M059J (cell line): ENCODE data around the gene CCM2. TPM values are rescaled to one million over a fixed set of nuclear protein-coding genes. Genes with fewer than 3 reads are reported as not detected.
"Not testable (repeated sequence)": the region's sequence is repeated elsewhere in the genome, so short reads cannot be mapped to it uniquely, and the experiment has no call there.

ENCODE experiments used
- DNase-seq: peaks from one replicate; pipeline ENCODE4 v3.0.0-alpha.2; 2012; ENCODE audit warnings: low read depth
- total RNA-seq: library from RNA; depleted of rRNA; stranded (reverse); fragments of >200 nt; shearing (Covaris generic); gene quantifications from 2 replicates; pipeline ENCODE4 v1.2.3, GENCODE V29; 2014

The CCM2 gene
- total RNA-seq, 1 experiment from 2014 or later: 71.1 TPM

DNA sequence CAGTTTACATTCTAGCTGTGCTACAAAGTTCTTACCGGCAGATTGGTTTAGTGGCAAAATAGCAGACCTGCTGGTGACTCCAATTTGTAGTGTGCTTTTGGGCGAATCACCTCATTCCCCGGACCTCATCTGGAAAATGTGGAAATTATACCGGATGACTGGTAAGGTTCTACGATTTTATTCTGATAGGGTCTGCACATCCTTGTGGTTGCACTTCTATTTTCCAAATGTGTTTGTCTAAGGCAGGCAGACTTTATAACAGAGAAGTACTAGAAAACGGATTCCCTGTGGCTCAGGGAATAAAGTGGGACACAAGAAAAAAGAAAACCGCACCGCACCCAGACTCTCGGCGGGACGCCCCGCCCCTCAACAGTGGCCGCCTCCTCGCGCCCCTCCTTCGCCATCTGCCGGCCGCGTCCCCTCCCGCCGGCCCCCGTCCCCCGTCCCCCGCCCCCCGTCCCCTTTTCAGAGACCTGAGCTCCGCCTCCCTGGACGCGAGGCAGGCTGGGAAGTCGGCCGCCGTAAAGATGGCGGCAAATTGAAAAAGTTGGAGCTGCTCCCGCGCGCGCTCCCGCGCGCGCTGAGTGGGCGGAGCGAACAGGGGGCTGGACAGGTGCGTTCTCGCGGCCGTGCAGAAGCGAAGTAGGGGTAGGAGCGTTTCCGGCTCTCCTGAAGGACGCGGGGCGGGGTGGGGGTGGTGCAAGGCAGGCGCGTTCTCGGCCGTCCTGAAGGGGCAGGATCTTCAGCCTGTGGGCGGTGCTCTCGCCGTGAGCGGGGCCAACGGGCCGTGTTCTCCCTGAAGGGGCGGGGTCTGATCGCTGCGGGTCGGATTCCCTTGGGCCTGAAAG lies 532 bp upstream of the CCM2 start:
- peak; percentile 99 for DNase-seq

DNA sequence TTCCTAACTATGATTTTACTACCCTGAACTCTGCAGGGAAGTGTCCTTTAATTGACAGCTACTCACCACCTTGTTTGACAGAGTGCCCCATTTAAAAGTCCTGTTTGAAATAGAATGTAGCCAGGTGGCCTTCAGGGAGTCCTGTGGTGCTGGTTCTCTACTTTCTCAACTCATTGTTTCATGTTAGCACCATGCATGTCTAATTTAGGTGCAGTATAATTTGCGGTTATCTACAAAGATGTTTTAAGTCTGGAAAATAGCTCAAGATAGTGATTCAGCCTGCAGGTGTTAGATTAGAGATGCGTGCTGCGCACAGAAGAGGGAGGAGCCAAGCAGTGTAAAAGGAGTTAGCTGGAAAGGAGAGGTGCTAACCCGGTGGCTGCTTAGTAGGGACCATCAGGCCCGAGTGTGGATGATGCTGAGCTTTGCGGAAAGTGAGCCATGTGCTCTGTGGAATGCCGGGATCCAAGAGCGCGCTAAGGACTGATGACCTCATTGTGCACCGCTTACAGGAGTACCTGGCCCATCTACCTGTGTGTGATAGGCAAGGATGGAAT lies 1.2 kb downstream of the CCM2 start:
- DNase-seq: no peak

- no peak for DNase-seq
These were observed 1.8 kb downstream of the CCM2 start for GRCh38 chr7:45001826-45002225.

GRCh38 chr7:45003789-45004188 lies 3.8 kb downstream of the CCM2 start:
- no peak for DNase-seq

DNA sequence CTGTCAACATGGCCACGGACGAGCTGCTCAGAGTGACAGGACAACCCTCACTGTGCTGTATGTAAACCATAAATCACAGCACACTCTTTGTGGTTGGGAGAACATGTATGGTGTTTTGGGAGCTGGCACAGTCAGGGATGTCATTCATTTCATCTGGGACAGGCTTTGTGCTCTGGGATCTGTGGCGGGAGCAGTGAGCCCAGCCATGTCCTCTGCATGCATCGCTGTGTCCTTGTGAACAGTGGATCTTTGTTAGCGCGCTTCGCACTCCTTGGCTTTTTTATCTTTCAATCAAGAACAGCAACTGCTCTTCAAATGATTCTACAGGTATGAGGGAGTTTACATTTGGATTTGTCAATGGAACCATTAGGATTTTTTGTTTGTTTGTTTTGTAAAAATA lies 7.1 kb downstream of the CCM2 start:
- no peak for DNase-seq

GRCh38 chr7:45007571-45008328 lies 7.7 kb downstream of the CCM2 start:
- DNase-seq: no peak

DNA sequence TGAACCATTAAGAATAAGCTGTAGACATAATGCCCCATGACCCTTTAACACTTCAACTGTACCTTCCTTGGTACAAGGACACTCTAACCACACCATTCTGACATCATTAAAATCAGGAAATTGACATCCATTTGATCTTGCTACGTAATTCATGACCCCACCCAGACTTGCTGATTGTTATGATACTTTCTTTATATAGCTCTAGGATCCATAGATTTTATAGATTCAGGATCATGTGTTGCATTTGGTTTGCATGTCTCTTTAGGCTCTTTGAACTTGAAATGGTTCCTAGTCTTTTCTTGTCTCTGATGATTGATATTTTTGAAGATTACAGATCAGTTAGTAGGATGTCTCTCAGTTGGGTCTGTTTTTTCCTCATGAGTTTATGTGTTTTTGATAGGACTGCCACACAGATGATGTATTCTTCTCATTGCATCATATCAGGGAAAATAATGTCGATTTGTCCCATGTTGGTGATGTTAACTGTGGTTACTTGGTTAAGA lies 13.5 kb downstream of the CCM2 start:
- DNase-seq: no peak

- DNase-seq: no peak
These were observed 15.3 kb downstream of the CCM2 start for GRCh38 chr7:45015313-45015712.

DNA sequence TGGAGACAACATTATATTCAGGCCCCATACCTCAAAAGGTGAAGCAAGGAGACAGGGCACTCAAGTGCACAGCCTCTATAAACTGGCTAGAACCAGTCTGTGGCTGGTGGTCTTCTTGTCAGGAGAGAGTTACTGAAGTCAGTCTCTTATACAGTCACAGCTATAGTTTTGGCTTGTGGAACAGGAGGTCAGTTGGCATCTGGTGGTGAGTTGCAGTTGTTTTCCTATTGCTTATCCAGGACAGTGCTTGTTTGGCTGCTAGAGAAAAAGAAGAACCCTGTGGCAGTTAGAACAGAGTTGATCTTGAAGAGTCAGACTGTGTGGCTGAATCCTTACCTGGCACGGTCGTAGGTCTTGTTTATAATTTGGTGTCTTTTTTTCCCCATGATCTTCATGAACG lies 17.3 kb downstream of the CCM2 start:
- DNase-seq: no peak

GRCh38 chr7:45020915-45021314 lies 20.9 kb downstream of the CCM2 start:
- no peak for DNase-seq

- peak; percentile 73 for DNase-seq
These were observed 21.7 kb downstream of the CCM2 start for GRCh38 chr7:45021604-45022296.

DNA sequence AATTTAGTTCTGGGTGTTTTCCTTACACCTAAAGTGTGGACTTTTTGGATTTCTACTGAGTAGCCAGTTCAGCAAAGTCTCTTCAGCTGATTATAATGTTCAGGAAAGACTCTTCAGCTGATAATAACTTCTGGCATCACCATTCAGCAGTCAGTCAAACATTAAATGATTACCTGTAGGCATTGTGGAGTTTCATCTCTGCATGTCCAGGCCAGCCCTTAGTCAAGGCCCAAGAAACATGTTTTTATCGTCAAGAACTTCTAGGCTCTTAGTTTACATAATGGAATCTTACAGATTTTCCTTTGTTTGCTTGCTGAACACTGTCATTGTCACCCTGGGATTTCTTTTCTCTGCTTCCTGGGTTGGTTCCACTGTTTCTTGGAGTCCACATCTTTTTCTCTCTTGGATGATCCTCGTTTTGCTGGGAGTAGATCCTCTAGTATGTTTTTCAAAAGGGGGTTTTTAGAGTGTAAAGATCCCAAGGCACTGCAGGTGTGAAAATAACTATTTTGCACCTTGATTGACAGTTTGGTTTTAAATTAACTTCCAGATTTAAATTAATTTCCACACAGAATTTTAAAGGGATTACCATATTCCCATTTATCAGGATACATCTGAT lies 24.2 kb downstream of the CCM2 start:
- DNase-seq: no peak

DNA sequence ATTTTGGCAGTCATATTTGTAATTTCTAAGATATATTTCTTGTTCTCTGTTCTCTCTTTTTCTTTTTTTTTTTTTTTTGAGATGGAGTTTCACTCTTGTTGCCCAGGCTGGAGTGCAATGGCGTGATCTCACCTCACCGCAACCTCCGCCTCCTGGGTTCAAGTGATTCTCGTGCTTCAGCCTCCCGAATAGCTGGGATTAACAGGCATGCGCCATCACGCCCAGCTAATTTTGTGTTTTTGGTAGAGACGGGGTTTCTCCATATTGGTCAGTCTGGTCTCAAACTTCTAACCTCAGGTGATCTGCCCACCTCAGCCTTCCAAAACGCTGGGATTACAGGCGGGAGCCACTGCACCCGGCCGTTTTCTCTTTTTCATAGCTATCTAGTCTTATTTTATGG lies 25.5 kb downstream of the CCM2 start:
- not testable (repeated sequence) for DNase-seq

DNA sequence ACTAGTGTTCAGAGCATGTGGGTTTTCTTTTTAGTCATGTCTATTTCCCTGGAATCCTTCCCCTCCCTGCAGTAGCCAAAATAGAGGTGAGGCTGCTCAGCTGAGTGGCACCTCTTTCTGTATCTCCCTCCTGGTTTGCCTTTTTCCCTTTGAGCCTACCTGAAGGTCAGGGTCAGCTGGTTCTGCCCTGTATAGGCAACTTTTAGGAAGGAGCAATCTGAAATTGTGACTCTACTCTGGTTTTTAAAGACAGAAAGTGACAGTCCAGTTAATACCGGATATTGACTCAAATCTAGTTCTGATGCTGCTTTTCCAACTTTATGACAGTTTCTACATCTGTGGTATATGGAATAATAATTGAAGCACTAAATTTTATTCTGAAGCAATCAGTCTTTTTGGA lies 26.0 kb downstream of the CCM2 start:
- DNase-seq: no peak

- peak; percentile 18 for DNase-seq
These were observed 27.2 kb downstream of the CCM2 start for GRCh38 chr7:45026984-45027773.

- no peak for DNase-seq
These were observed 27.7 kb downstream of the CCM2 start for GRCh38 chr7:45027774-45028114.

DNA sequence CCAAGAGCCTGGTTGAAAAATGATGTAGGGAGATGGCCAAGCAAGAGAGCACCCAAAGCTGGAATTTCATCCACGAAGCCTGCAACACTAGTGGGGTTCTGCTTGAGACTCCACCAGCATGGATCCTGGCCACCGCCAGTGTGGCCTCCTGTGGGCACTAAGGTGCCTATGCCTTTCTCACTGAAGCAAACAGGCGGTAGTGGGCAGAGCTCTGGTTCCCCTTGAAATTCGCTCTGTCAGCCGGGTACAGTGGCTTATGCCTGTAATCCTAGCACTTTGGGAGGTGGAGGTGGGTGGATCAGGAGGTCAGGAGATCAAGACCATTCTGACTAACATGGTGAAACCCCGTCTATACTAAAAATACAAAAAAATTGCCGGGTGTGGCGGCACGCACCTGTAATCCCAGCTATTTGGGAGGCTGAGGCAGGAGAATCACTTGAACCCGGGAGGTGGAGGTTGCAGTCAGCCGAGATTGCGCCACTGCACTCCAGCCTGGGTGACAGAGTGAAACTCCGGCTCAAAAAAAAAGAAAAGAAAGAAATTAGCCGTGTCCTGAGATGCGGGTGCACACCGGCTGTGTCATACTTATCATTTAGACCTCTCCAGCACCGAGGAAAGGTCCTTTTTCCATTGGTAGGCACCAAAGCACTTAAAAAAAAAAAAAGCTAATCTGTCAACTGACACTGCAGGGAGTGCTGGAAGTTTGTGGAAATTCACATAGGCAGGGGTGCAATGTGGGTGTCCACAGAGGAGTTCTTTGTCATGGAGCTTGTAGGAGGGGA lies 28.3 kb downstream of the CCM2 start:
- DNase-seq: no peak

GRCh38 chr7:45028920-45029344 lies 28.9 kb downstream of the CCM2 start:
- DNase-seq: no peak

GRCh38 chr7:45031829-45032228 lies 31.8 kb downstream of the CCM2 start:
- DNase-seq: no peak

- no peak for DNase-seq
These were observed 32.4 kb downstream of the CCM2 start for GRCh38 chr7:45032421-45032820.
